ENCODE data around the gene ATXN7L1. TPM values are rescaled to one million over a fixed set of nuclear protein-coding genes. Genes with fewer than 3 reads are reported as not detected.

Gene ATXN7L1, protein sequence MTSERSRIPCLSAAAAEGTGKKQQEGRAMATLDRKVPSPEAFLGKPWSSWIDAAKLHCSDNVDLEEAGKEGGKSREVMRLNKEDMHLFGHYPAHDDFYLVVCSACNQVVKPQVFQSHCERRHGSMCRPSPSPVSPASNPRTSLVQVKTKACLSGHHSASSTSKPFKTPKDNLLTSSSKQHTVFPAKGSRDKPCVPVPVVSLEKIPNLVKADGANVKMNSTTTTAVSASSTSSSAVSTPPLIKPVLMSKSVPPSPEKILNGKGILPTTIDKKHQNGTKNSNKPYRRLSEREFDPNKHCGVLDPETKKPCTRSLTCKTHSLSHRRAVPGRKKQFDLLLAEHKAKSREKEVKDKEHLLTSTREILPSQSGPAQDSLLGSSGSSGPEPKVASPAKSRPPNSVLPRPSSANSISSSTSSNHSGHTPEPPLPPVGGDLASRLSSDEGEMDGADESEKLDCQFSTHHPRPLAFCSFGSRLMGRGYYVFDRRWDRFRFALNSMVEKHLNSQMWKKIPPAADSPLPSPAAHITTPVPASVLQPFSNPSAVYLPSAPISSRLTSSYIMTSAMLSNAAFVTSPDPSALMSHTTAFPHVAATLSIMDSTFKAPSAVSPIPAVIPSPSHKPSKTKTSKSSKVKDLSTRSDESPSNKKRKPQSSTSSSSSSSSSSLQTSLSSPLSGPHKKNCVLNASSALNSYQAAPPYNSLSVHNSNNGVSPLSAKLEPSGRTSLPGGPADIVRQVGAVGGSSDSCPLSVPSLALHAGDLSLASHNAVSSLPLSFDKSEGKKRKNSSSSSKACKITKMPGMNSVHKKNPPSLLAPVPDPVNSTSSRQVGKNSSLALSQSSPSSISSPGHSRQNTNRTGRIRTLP
- 16.2 TPM for total RNA-seq

DNA sequence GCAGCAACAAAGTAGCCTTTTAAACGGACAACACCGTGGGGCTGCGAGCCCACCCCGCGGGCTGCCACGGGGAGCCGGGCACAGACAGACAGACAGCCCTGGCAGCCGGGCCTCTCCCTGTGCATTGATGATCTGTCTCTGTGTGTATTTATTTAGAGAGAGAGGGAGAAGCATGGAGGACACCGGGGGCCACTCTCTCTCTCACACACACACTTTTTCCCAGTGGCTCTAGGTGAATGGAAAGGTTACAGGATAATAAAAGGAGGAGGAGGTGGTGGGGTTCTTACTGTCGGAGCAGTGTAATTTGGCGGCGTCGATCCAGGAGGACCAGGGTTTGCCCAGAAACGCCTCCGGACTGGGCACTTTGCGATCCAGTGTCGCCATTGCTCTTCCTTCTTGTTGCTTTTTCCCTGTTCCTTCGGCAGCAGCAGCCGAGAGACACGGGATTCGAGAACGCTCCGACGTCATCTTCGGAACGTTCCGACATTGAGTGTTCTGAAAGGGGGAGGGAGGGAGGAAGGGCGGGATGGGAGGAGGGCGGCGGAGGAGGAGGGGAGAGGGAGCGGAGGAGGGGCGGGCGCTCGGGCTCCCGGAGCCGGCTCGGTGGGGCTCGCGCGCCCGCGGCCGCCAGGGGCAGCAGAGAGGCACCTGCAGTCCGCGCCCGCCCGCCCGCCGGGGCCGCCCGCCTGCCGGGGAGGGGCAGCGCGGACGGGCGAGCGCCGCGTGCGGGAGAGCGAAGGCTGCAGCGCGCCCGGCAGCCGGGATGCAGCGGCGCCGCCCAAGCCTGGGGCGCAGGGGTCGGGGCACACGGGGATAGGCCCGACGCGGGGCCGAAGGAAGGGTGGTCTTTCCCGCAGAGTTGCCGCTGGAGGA, at the start of gene ATXN7L1:
TSS of gene ATXN7L1 (minus strand) at position 509 of the 873 bp plus-strand sequence. CDS start at position 468, 41 bp downstream.
- H3K27me3 ChIP-seq: no peaks in the 10 kb centered on the region
- no peaks in the 10 kb centered on the region for H3K36me3 ChIP-seq
- H3K4me1 ChIP-seq: peaks cover 28% of the 10 kb centered on the region
- TF ChIP-seq, protein P1, sequence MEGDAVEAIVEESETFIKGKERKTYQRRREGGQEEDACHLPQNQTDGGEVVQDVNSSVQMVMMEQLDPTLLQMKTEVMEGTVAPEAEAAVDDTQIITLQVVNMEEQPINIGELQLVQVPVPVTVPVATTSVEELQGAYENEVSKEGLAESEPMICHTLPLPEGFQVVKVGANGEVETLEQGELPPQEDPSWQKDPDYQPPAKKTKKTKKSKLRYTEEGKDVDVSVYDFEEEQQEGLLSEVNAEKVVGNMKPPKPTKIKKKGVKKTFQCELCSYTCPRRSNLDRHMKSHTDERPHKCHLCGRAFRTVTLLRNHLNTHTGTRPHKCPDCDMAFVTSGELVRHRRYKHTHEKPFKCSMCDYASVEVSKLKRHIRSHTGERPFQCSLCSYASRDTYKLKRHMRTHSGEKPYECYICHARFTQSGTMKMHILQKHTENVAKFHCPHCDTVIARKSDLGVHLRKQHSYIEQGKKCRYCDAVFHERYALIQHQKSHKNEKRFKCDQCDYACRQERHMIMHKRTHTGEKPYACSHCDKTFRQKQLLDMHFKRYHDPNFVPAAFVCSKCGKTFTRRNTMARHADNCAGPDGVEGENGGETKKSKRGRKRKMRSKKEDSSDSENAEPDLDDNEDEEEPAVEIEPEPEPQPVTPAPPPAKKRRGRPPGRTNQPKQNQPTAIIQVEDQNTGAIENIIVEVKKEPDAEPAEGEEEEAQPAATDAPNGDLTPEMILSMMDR (IDR thresholded peaks at IDR 0.05): peak in 1 of 3 experiments; percentile 56
- TF ChIP-seq POLR2AphosphoS5 (IDR thresholded peaks at IDR 0.05; ENCODE audit: insufficient read depth in 1 of 2, low read depth in 1 of 2) (peak; percentile 79), POLR2A (IDR thresholded peaks at IDR 0.05) (peak in 1 of 2 donors; percentile 70)
- intact Hi-C loops (cut with DNase I): loop anchor here (5.0 kb wide), 1 partner anchor 224 kb away; no protein-coding TSS in a partner anchor
- H3K27ac ChIP-seq: peak within 1 kb of the TSS; percentile 91
- H3K4me3 ChIP-seq: peak within 1 kb of the TSS; percentile 79 to 89
- DNase-seq (ENCODE audit: extremely low spot score in 2 of 2): peak in 1 of 2 donors; percentile 96
- no peaks in the 10 kb centered on the region for H3K9me3 ChIP-seq

DNA sequence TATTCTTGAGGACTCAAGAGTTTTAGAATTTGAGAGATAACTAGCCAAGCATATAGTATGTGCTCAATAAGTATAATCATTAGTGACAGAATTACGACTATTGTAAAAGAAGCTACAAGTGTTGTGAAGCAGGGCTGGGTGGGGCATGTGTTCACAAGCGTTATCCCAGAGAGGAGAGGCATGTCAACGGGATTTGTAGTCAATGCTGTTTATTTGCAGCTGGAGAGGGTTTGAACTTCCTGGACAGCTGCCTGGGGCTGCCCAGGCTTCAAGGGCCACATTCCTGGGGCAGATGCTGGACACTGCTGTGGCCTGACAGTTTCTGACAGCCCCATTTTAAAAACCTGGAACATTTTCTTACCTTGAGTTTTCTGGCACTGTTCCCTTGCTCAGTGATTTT, 49.7 kb upstream of the ATXN7L1 start:
- peaks cover 0 to 4% of the 10 kb centered on the region in 2 donors for H3K36me3 ChIP-seq
- intact Hi-C loops (cut with DNase I): no loop called here
- no peak overlapping the region for H3K4me3 ChIP-seq
- no peaks in the 10 kb centered on the region for H3K4me1 ChIP-seq
- TF ChIP-seq POLR2AphosphoS5 (IDR thresholded peaks at IDR 0.05; ENCODE audit: insufficient read depth in 1 of 2, low read depth in 1 of 2): no peak
- no peak for TF ChIP-seq POLR2A (IDR thresholded peaks at IDR 0.05)
- TF ChIP-seq, protein P1 (IDR thresholded peaks at IDR 0.05): no peak
- no peak overlapping the region for H3K27ac ChIP-seq
- H3K9me3 ChIP-seq: no peaks in the 10 kb centered on the region
- no peak for DNase-seq (ENCODE audit: extremely low spot score in 2 of 2)
- H3K27me3 ChIP-seq: no peaks in the 10 kb centered on the region

DNA sequence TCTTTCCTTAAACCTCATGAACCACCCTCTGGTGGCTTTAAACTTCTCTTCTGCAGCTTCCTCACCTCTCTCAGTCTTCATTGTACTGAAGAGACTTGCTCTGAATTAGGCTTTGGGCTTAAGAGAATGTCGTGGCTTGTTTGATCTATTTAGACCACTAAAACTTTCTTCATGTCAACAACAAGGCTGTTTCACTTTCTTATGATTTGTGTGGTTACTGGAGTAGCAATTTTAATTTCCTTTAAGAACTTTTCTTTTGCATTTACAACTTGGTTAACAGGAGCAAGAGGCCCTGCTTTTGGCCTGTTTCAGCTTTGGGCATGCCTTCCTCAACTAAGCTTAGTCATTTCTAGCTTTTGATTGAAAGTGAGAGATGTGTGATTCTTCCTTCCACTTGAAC, 48.5 kb upstream of the ATXN7L1 start:
- intact Hi-C loops (cut with DNase I): no loop called here
- H3K36me3 ChIP-seq: peaks cover 0 to 4% of the 10 kb centered on the region in 2 donors
- DNase-seq (ENCODE audit: extremely low spot score in 2 of 2): no peak
- no peaks in the 10 kb centered on the region for H3K4me1 ChIP-seq
- H3K4me3 ChIP-seq: no peak overlapping the region
- H3K27ac ChIP-seq: no peak overlapping the region
- H3K27me3 ChIP-seq: no peaks in the 10 kb centered on the region
- H3K9me3 ChIP-seq: no peaks in the 10 kb centered on the region
- TF ChIP-seq POLR2AphosphoS5 (IDR thresholded peaks at IDR 0.05; ENCODE audit: insufficient read depth in 1 of 2, low read depth in 1 of 2) (no peak), POLR2A (IDR thresholded peaks at IDR 0.05) (no peak)
- TF ChIP-seq, protein P1 (IDR thresholded peaks at IDR 0.05): no peak

DNA sequence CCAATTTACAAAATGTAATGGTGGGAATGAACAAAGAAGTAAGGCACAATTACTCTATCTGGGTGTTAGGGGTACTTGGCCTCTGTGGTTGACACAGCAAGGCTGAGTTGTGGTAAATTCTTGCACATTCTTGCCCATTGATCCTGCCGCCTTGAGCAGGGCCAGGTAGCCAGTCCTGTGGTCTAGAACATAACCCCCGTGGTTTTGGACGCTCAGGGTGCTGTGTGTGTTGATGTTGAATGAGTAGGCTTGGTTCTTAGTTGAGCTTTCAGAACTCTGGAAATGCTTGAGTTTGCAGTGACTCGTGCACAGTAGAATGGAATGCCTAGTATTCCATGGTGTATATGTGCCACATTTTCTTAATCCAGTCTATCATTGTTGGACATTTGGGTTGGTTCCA, 44.4 kb upstream of the ATXN7L1 start:
- TF ChIP-seq POLR2A (IDR thresholded peaks at IDR 0.05) (no peak), POLR2AphosphoS5 (IDR thresholded peaks at IDR 0.05; ENCODE audit: insufficient read depth in 1 of 2, low read depth in 1 of 2) (no peak)
- TF ChIP-seq, protein P1 (IDR thresholded peaks at IDR 0.05): no peak
- no peaks in the 10 kb centered on the region for H3K27me3 ChIP-seq
- no peak for DNase-seq (ENCODE audit: extremely low spot score in 2 of 2)
- H3K4me3 ChIP-seq: no peak overlapping the region
- H3K4me1 ChIP-seq: no peaks in the 10 kb centered on the region
- peaks cover 0 to 4% of the 10 kb centered on the region in 2 donors for H3K36me3 ChIP-seq
- H3K27ac ChIP-seq: no peak overlapping the region
- H3K9me3 ChIP-seq: no peaks in the 10 kb centered on the region
- intact Hi-C loops (cut with DNase I): no loop called here
